D341Med (cell line): Measurements from ENCODE around the gene COASY.
"Not testable (repeated sequence)": the region's sequence is repeated elsewhere in the genome, so short reads cannot be mapped to it uniquely, and the experiment has no call there.

ENCODE experiments used
- DNase-seq: peaks from one replicate; pipeline ENCODE4 v3.0.0; 2012; ENCODE audit warnings: low spot score

Gene COASY

DNA sequence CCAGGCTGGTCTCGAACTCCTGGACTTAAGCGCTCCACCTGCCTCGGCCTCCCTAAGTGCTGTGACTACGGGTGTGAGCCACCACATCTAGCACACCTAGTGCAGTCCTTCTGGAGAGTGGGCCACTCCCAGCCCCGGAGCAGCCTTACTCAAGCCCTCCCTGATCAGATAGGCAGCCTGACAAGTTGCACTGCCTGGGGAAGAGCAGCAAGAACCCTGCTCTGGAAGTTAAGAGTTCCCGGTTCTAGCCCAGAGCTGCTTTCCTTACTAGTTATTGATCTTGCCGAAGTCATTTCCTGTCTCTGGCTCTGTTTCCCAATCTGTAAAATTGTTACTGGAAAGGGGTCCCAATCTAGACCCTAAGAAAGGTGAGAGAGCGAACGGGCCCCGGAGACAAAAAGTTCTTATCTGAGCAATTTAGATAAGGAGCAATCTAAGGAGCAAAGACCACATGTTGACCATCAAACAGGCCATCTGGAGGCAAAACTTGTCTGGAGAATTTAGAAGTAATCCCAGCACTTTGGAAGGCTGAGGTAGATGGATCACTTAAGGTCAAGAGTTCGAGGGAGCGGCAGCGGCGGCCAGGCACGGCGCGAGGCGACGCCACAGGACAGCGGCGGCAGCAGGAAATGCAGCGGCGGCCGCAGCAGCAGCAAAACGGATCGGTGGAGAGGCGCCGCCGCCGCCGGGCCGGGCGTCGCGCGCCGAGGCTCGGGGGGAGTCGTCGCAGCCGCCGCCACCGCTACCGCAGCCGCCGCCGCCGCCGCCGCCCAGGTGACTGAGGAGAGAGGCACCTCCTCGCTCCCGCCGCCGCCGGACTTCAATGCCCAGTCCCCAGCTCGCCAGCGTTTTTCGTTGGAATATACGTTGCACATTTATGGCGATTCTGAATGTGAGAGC is 30.2 kb upstream of the COASY start:
- DNase-seq: peak; percentile 86

DNA sequence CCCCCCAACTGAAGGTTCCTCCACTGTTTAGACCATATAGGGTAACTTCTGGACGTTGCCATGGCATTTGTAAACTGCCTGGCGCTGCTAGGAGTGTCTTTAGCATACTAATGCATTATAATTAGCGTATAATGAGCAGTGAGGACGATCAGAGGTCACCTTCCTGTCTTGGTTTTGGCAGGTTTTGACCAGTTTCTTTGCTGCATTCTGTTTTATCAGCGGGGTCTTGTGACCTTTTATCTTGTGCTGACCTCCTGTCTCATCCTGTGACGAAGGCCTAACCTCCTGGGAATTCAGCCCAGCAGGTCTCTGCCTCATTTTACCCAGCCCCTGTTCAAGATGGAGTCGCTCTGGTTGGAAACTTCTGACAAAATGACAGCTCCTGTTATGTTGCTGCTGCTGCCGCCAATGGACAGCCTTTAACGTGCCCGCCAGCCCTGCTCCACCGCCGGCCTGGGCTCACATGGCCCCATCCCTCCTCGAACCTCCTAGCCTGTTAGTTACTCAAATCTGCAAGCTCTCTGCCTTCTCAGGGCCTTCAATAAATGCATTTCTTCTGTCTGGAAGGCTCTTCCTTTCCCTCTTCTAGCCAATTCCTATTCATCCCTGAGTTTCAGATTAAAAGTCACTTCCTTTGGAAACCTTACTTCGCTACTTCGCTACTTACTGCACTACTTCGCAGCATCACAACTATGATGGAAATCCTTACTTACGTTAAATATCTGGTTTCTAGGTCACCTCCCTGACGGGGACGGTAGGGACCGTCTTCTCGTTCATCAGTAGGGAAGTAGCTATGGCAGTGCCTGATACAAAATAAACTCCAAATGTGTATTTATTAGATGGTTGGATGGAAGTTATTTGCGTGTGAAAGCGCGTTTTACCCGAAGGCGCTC is 26.5 kb upstream of the COASY start:
- peak; percentile 45 for DNase-seq

GRCh38 chr17:42536048-42536371 is 25.9 kb upstream of the COASY start, which contains the start of gene NAGLU:
NAGLU (plus strand) TSS chr17:42536241; CDS start chr17:42536273, 32 bp downstream.
- DNase-seq: peak; percentile 100

DNA sequence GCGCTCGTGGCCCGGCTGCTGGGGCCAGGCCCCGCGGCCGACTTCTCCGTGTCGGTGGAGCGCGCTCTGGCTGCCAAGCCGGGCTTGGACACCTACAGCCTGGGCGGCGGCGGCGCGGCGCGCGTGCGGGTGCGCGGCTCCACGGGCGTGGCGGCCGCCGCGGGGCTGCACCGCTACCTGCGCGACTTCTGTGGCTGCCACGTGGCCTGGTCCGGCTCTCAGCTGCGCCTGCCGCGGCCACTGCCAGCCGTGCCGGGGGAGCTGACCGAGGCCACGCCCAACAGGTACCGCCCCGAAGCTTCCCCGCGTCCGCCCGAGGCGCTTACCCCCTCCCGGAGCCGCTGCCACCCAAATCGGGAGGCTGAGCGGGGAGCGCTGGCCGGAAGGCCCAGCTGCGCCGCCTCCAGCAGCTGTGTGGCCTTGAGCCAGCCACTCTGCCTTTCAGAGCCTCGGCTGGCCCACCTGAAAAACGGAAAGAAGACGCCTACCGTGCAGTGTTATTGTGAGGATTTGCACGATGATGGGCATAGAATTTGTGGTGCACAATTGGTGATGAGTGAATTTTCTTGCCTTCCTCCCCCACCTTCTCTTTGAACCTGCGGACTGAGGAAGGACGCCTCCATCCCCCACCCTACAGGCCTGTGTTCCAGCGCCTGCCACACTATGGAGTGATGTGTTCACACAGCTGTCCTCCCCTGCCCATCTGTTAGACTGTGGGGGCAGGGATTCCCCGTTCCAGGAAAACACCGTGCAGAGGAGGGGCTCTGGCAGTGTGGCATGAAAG is 25.4 kb upstream of the COASY start:
- peak; percentile 95 for DNase-seq

DNA sequence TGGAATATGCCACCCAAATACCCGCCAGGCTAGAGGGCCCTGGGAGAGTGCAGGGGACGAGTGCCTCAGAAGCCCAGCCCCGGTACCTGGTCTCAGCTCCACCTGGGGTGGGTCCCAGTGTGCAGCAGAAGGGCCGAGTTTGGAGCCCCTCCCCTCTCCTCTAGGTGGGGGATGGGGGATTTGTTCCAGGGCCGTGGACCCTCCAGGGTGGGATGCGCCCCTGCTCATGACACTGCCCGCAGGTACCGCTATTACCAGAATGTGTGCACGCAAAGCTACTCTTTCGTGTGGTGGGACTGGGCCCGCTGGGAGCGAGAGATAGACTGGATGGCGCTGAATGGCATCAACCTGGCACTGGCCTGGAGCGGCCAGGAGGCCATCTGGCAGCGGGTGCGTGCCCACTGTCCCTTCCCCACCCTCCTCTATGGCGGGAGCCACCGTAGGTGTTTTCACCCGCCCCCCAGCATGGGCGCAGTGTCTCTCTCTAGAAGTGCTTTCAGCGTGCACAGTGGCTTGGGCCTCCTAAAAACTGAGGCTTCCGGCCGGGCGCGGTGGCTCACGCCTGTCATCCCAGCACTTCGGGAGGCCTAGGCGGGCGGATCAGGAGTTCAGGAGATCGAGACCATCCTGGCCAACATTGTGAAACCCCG is 24.7 kb upstream of the COASY start:
- DNase-seq: no peak

- DNase-seq: peak; percentile 59
These were observed 24.0 kb upstream of the COASY start for GRCh38 chr17:42537826-42538451.

DNA sequence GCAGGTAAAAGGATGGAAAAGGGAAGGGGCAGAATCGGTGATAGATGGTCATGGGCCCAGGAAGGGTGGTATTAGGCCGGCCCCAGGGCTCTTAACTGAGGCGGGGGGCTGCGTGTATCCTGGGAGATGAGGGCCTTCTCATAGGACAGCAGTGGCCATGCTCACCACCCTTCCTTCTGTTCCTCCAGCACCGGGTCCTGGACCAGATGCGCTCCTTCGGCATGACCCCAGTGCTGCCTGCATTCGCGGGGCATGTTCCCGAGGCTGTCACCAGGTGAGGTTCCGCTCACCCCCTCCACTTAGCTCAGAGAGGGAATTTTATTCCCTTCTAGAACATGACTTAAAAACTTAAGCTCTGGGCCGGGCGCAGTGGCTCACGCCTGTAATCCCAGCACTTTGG is 23.5 kb upstream of the COASY start:
- peak; percentile 25 for DNase-seq

- DNase-seq: not testable (repeated sequence)
These were observed 21.4 kb upstream of the COASY start for GRCh38 chr17:42540558-42540957.

DNA sequence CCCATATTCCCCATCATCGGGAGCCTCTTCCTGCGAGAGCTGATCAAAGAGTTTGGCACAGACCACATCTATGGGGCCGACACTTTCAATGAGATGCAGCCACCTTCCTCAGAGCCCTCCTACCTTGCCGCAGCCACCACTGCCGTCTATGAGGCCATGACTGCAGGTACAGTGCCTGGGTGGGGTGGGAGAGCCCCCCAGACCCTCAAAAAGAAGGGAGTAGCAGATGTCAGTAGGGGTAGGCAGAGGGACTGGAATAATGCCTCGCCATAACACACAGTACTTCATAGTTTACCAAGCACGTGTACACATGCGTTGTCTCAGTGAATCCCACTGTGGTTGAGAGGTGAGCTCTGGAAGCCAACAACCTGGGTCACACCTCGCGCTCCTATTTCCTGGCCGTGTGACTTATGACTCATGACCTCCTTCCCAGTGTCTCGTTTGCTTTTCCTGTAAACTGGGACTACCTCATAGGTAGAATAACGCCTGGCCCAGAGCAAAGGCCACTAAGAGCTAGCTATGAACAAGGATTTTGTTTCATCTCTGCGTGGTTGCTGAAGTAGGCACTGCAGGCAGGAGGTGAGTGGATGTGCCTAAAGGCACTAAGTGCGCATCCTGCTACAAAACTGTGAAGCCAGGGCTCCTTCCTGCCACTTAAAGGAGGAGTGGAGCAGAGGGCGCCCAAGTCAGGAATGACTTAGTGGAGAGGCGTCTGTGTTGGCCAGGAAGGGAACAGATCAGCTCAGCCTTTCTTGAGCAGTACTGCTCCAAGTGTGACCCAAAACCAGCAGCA is 20.7 kb upstream of the COASY start:
- no peak for DNase-seq

DNA sequence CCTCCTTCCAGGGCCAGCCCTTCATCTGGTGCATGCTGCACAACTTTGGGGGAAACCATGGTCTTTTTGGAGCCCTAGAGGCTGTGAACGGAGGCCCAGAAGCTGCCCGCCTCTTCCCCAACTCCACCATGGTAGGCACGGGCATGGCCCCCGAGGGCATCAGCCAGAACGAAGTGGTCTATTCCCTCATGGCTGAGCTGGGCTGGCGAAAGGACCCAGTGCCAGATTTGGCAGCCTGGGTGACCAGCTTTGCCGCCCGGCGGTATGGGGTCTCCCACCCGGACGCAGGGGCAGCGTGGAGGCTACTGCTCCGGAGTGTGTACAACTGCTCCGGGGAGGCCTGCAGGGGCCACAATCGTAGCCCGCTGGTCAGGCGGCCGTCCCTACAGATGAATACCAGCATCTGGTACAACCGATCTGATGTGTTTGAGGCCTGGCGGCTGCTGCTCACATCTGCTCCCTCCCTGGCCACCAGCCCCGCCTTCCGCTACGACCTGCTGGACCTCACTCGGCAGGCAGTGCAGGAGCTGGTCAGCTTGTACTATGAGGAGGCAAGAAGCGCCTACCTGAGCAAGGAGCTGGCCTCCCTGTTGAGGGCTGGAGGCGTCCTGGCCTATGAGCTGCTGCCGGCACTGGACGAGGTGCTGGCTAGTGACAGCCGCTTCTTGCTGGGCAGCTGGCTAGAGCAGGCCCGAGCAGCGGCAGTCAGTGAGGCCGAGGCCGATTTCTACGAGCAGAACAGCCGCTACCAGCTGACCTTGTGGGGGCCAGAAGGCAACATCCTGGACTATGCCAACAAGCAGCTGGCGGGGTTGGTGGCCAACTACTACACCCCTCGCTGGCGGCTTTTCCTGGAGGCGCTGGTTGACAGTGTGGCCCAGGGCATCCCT is 18.5 kb upstream of the COASY start:
- DNase-seq: no peak

- no peak for DNase-seq
These were observed 17.1 kb upstream of the COASY start for GRCh38 chr17:42544874-42545283.

- DNase-seq: not testable (repeated sequence)
These were observed 16.0 kb upstream of the COASY start for GRCh38 chr17:42545755-42546505.

DNA sequence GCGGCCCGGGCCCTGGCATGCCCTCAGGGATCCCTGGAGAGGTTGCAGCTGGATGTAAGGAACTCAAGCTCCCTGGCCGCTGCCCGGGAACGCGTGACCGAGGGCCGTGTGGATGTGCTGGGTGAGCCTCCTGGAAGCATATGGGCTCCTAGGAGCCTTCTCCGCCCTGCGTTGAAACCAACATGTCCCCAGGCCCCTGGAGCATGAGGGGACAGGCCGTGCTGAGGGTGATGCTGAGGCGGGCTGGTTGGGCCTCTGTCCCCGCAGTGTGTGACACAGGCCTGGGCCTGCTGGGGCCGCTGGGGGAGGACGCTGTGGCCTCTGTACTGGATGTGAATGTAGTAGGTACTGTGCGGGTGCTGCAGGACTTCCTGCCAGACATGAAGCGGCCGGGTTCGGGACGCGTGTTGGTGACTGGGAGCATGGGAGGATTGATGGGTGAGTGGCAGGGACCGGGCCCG is 14.9 kb upstream of the COASY start:
- DNase-seq: no peak

- DNase-seq: no peak
These were observed 14.3 kb upstream of the COASY start for GRCh38 chr17:42547698-42548069.

DNA sequence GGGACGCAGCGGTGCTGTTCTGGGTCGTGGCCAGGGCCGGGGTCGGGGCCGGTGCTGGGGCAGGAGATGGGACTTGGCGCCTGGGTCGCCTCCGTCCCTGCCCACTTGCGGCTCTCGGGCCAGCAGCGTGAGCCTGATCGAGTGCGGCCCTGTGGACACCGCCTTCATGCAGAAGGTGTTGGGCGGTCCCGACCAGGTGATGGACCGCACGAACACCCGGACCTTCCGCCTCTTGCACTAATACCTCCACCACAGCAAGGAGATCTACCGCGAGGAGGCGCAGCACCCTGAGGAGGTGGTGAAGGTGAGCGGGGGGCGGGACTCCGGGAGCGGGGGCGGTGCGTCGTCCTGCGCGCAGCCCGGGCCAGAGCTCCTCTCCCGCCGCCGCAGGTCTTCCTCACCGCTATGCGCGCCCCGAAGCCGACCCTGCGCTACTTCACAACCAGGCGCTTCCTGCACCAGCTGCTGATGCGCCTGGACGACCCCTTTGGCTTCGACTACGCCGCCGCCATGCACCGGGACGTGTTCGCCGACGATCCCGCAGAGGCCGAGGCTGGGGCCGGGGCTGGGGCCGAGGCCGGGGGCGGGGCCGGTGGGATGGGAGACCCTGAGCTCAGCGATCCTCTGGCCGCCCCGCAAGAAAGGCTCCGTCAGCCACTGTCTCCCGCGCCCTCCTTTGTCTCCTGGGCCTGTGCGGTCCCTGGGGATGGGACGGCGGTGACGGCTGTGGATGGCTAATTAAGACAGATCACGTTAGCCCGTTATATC is 13.7 kb upstream of the COASY start:
- DNase-seq: peak; percentile 95

DNA sequence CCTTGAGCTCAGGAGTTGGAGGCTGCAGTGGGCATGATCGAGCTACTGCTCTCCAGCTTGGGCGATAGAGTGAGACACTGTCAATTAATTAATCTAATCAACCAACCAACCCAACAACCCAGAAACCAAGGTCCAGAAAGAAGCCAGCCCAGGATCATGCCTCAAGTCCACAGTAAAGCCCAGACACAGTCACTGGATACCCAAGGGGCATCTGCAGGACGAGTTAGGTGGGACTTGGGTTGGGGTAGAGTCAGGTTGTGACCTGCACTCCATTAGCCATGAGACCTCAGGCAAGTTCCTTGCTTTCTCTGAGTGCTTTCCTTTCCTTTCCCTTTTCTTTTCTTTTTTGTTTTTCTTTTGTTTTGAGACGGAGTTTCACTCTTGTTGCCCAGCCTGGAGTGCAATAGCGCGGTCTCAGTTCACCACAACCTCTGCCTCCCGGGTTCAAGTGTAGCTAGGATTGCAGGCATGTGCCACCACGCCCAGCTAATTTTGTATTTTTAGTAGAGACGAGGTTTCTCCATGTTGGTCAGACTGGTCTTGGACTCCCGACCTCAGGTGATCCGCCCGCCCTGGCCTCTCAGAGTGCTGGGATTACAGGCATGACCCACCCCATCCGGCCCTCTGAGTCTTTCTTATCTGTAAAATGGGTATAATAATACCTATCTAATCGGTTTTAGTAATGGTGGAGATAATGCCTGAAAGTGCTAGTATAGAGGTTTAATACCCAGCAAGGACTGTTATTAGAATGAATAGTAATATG is 12.8 kb upstream of the COASY start:
- no peak for DNase-seq

- not testable (repeated sequence) for DNase-seq
These were observed 9.2 kb upstream of the COASY start, which contains the start of gene HSD17B1 for GRCh38 chr17:42552736-42553135. HSD17B1 (plus strand) TSS chr17:42552923; CDS start chr17:42552934, 11 bp downstream.
